Upper lobe of left lung (tissue), 6 donors: ENCODE measurements around the gene TOMM70. TPM values are rescaled to one million over a fixed set of nuclear protein-coding genes. Genes with fewer than 3 reads are reported as not detected.

Experiments used
- ATAC-seq, 2 donors: fragments of 200-7000 bp; cut with Tn5 transposase; one replicate each; pipeline ENCODE4 v1.9.1; 2022; ENCODE audit warnings: mild to moderate bottlenecking in 2 of 2, moderate library complexity in 2 of 2; ENCODE audit not compliant: low FRiP score in 2 of 2
- DNase-seq, 2 donors: peaks; one replicate each; pipeline ENCODE4 v3.0.0-alpha.2; 2019 to 2020
- H3K27ac ChIP-seq, 4 donors: fragments of 200-600 bp; sonication (generic); one replicate each; pipeline ENCODE4 v1.5.1; 2016 to 2019
- H3K27me3 ChIP-seq, 4 donors: fragments of 200-600 bp; sonication (generic); one replicate each; pipeline ENCODE4 v1.5.1; 2017 to 2019
- H3K36me3 ChIP-seq, 4 donors: fragments of 200-600 bp; sonication (generic); one replicate each; pipeline ENCODE4 v1.5.1; 2016 to 2019
- H3K4me1 ChIP-seq, 4 donors: fragments of 200-600 bp; sonication (generic); one replicate each; pipeline ENCODE4 v1.5.1; 2018 to 2019
- H3K4me3 ChIP-seq, 4 donors: fragments of 200-600 bp; sonication (generic); one replicate each; pipeline ENCODE4 v1.5.1; 2017 to 2019; ENCODE audit warnings: mild to moderate bottlenecking in 2 of 4, moderate library complexity in 1 of 4
- H3K9me3 ChIP-seq, 4 donors: fragments of 200-600 bp; sonication (generic); one replicate each; pipeline ENCODE4 v1.5.1; 2018 to 2019
- EP300 ChIP-seq, 4 donors: sonication (generic); formaldehyde crosslinking; IDR thresholded peaks; one replicate each; pipeline ENCODE4 v1.5.1; 2017; ENCODE audit warnings: antibody characterized with exemption in 4 of 4, control low read depth in 2 of 4
- POLR2A ChIP-seq, 4 donors: fragments of 450-650 bp; IDR thresholded peaks; one replicate each; pipeline ENCODE4 v1.5.1; 2016 to 2017; ENCODE audit warnings: antibody characterized with exemption in 4 of 4, mild to moderate bottlenecking in 2 of 4
- POLR2AphosphoS5 ChIP-seq, 2 donors: sonication (generic); formaldehyde crosslinking; IDR thresholded peaks; one replicate each; pipeline ENCODE4 v1.5.1; 2017; ENCODE audit warnings: antibody characterized with exemption in 2 of 2
- WGBS, 2 donors: methylation state at CpG; one replicate each; pipeline ENCODE4 v1.1.5; 2017 to 2018; 5-methylcytosine and 5-hydroxymethylcytosine counted together
- total RNA-seq, 6 donors: library from RNA; depleted of rRNA in 4 of 6; stranded (reverse); fragments of >200 nt in 4 of 6; gene quantifications; one replicate each; pipeline versions ENCODE4 v1.1.0 to v1.2.1, GENCODE V29; 2016 to 2021
- TF ChIP-seq, protein P1 (sequence below), 6 experiments: fragments of 450-650 bp in 4 of 6; fragments of 200-600 bp in 2 of 6; sonication (generic) in 2 of 6; IDR thresholded peaks; one replicate each; pipeline ENCODE4 v1.5.1; 2016 to 2019; ENCODE audit warnings: antibody characterized with exemption in 6 of 6
- donor health status: DM: no; HTN: no; CAD: no; lungs with moderate emphysema.
- donor health status: DM: no; HTN: yes; CAD: no; lungs with severe emphysema.

The TOMM70 gene
- total RNA-seq, 6 donors from 2014 or later = 14.1 to 38.4 (median 30.2) TPM

DNA sequence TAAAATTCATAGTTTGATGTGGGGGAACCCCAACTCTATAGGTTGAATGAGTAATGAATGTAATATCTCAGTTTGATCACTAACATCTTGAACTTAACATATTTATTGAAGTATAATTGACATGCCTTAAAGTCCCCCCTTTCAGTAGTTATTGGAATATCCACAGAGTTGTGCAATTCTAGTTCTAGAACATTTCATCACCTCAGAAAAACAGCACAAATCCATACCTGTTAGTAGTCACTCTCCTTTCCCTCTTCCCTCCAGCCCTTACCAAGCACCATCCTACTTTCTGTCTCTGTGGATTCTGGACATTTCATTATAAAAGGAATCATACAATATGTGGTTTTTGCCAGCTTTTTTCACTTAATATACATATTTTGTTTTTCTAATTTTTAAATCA is 75.1 kb downstream of the TOMM70 start:
- DNase-seq = no peak
- Histone ChIP-seq H3K36me3 (peaks cover 0 to 27% (median 4%) of the 10 kb centered on the region in 4 donors), H3K9me3 (no peaks in the 10 kb centered on the region), H3K27ac (no peak overlapping the region), H3K4me1 (no peaks in the 10 kb centered on the region), H3K4me3 (no peak overlapping the region), H3K27me3 (no peaks in the 10 kb centered on the region)
- no peak for TF ChIP-seq POLR2A (IDR thresholded peaks at IDR 0.05)
- no peak for TF ChIP-seq EP300 (IDR thresholded peaks at IDR 0.05)
- TF ChIP-seq POLR2AphosphoS5 (IDR thresholded peaks at IDR 0.05) = no peak
- TF ChIP-seq, protein P1, sequence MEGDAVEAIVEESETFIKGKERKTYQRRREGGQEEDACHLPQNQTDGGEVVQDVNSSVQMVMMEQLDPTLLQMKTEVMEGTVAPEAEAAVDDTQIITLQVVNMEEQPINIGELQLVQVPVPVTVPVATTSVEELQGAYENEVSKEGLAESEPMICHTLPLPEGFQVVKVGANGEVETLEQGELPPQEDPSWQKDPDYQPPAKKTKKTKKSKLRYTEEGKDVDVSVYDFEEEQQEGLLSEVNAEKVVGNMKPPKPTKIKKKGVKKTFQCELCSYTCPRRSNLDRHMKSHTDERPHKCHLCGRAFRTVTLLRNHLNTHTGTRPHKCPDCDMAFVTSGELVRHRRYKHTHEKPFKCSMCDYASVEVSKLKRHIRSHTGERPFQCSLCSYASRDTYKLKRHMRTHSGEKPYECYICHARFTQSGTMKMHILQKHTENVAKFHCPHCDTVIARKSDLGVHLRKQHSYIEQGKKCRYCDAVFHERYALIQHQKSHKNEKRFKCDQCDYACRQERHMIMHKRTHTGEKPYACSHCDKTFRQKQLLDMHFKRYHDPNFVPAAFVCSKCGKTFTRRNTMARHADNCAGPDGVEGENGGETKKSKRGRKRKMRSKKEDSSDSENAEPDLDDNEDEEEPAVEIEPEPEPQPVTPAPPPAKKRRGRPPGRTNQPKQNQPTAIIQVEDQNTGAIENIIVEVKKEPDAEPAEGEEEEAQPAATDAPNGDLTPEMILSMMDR (IDR thresholded peaks at IDR 0.05) = no peak
- ATAC-seq = no peak

DNA sequence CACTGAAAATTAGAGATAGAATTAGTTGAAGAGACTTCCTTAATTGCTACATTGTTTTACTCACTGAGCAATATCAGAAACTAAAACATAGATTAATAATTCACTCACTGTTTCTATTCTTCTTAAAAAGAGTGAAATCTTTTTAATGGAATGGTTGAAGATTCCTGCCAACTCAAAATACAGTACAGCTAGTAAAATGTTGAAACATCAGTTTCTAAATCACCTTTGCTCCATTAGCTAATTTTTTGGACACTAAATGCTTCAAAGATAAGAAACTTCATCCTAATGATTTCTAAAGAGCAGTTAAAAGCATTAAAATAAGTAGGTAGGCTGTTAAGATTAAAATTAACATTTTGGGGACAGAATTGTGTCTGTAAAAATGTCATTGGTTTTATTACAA is 76.8 kb downstream of the TOMM70 start:
- ATAC-seq (no peak), DNase-seq (no peak)
- H3K27ac ChIP-seq = no peak overlapping the region
- H3K9me3 ChIP-seq = no peaks in the 10 kb centered on the region
- H3K4me1 ChIP-seq = no peaks in the 10 kb centered on the region
- no peaks in the 10 kb centered on the region for H3K27me3 ChIP-seq
- peaks cover 0 to 45% (median 15%) of the 10 kb centered on the region in 4 donors for H3K36me3 ChIP-seq
- H3K4me3 ChIP-seq = no peak overlapping the region
- no peak for TF ChIP-seq POLR2AphosphoS5 (IDR thresholded peaks at IDR 0.05)
- TF ChIP-seq POLR2A (IDR thresholded peaks at IDR 0.05) = no peak
- TF ChIP-seq, protein P1 (IDR thresholded peaks at IDR 0.05) = no peak
- TF ChIP-seq EP300 (IDR thresholded peaks at IDR 0.05) = no peak

DNA sequence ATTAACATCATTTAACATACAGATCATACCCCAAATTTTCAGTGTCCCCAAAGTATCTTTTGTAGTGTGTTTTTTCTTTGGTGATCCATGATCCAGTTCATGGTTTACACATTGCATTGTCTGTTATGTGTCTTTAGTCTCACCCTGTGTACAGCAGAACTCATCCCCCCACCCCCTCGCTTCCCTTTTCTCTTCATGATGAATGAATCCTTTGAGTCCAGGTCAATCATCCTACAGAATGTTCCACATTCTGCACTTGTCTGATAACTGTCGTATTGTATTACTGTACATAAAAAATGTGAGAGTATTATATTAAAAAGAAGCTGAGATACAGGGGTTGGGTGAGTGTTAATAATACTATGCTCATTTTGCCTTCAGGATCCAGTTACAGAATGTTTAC is 80.9 kb downstream of the TOMM70 start:
- Histone ChIP-seq H3K36me3 (peaks cover 0 to 50% (median 17%) of the 10 kb centered on the region in 4 donors), H3K9me3 (no peaks in the 10 kb centered on the region), H3K4me3 (no peak overlapping the region), H3K27me3 (no peaks in the 10 kb centered on the region), H3K27ac (no peak overlapping the region), H3K4me1 (peaks cover 0 to 4% (median 0%) of the 10 kb centered on the region in 4 donors)
- WGBS, 2 donors = 95 to 97% methylated on average over 2 of the region's 2 CpGs
- DNase-seq (no peak), ATAC-seq (no peak)
- no peak for TF ChIP-seq POLR2AphosphoS5 (IDR thresholded peaks at IDR 0.05)
- no peak for TF ChIP-seq EP300 (IDR thresholded peaks at IDR 0.05)
- TF ChIP-seq, protein P1 (IDR thresholded peaks at IDR 0.05) = no peak
- no peak for TF ChIP-seq POLR2A (IDR thresholded peaks at IDR 0.05)

- DNase-seq (no peak), ATAC-seq (no peak)
- H3K36me3 ChIP-seq = peaks cover 0 to 44% (median 20%) of the 10 kb centered on the region in 4 donors
- TF ChIP-seq, protein P1 (IDR thresholded peaks at IDR 0.05) = no peak
- no peak for TF ChIP-seq POLR2A (IDR thresholded peaks at IDR 0.05)
- TF ChIP-seq POLR2AphosphoS5 (IDR thresholded peaks at IDR 0.05) = no peak
- no peak for TF ChIP-seq EP300 (IDR thresholded peaks at IDR 0.05)
- no peak overlapping the region for H3K4me3 ChIP-seq
- H3K27ac ChIP-seq = no peak overlapping the region
- H3K4me1 ChIP-seq = peaks cover 0 to 4% (median 0%) of the 10 kb centered on the region in 4 donors
- no peaks in the 10 kb centered on the region for H3K9me3 ChIP-seq
- WGBS, 2 donors = 47 to 56% methylated on average over 2 of the region's 2 CpGs
- no peaks in the 10 kb centered on the region for H3K27me3 ChIP-seq
Observed at GRCh38 chr3:100317912-100318311, 83.0 kb downstream of the TOMM70 start.

GRCh38 chr3:100316641-100317069 is 84.2 kb downstream of the TOMM70 start:
- TF ChIP-seq, protein P1 (IDR thresholded peaks at IDR 0.05) = peak; percentile 26 to 66 (median 52)
- TF ChIP-seq POLR2A (IDR thresholded peaks at IDR 0.05) = no peak
- 35 to 45% methylated on average over 8 of the region's 8 CpGs for WGBS, 2 donors
- Histone ChIP-seq H3K4me3 (no peak overlapping the region), H3K4me1 (peaks cover 0 to 4% (median 0%) of the 10 kb centered on the region in 4 donors), H3K27ac (no peak overlapping the region), H3K27me3 (no peaks in the 10 kb centered on the region), H3K36me3 (peaks cover 0 to 54% (median 20%) of the 10 kb centered on the region in 4 donors), H3K9me3 (no peaks in the 10 kb centered on the region)
- no peak for DNase-seq
- ATAC-seq = peak in 1 of 2 donors; percentile 91
